Erythroblast (primary cell): Measurements from ENCODE around the gene GPRC5C.

Experiments
- DNase-seq, 2 experiments: peaks; one replicate each; lab custom pipeline; 2025; lab: John Stamatoyannopoulos, UW
- GATA1 ChIP-seq: IDR thresholded peaks from 2 replicates; pipeline ENCODE4 v1.6.1; 2011; ENCODE audit warnings: low read depth, mild to moderate bottlenecking, control low read depth, low read length, moderate library complexity
- POLR2A ChIP-seq: IDR thresholded peaks from 2 replicates; pipeline ENCODE4 v1.6.1; 2011; ENCODE audit warnings: mild to moderate bottlenecking, low read length

GPRC5C gene

GRCh38 chr17:74454197-74455024 lies 22.5 kb downstream of the GPRC5C start:
- TF ChIP-seq GATA1 (no peak), POLR2A (no peak)
- no peak for DNase-seq

GRCh38 chr17:74455025-74455545 lies 23.2 kb downstream of the GPRC5C start:
- TF ChIP-seq POLR2A (no peak), GATA1 (no peak)
- DNase-seq: no peak

GRCh38 chr17:74455821-74456220 lies 23.9 kb downstream of the GPRC5C start:
- no peak for TF ChIP-seq POLR2A
- no peak for TF ChIP-seq GATA1
- DNase-seq: no peak

- DNase-seq: peak; percentile 67 to 84
- TF ChIP-seq POLR2A (no peak), GATA1 (no peak)
Observed at GRCh38 chr17:74457146-74457819, 25.4 kb downstream of the GPRC5C start.

- no peak for DNase-seq
- TF ChIP-seq POLR2A (no peak), GATA1 (no peak)
Observed at GRCh38 chr17:74457820-74458166, 25.9 kb downstream of the GPRC5C start.

GRCh38 chr17:74458835-74459234 lies 26.9 kb downstream of the GPRC5C start:
- no peak for TF ChIP-seq GATA1
- DNase-seq: no peak

GRCh38 chr17:74459622-74460021 lies 27.7 kb downstream of the GPRC5C start:
- TF ChIP-seq POLR2A (no peak), GATA1 (no peak)
- no peak for DNase-seq

GRCh38 chr17:74460241-74460640 lies 28.4 kb downstream of the GPRC5C start:
- DNase-seq: no peak
- TF ChIP-seq POLR2A (no peak), GATA1 (no peak)

- TF ChIP-seq GATA1 (no peak), POLR2A (no peak)
- no peak for DNase-seq
Observed at GRCh38 chr17:74460996-74461395, 29.1 kb downstream of the GPRC5C start.

- DNase-seq: no peak
- no peak for TF ChIP-seq GATA1
- no peak for TF ChIP-seq POLR2A
Observed at GRCh38 chr17:74461611-74462010, 29.7 kb downstream of the GPRC5C start.

GRCh38 chr17:74464730-74465377 lies 33.0 kb downstream of the GPRC5C start:
- no peak for DNase-seq
- TF ChIP-seq GATA1: no peak
- TF ChIP-seq POLR2A: no peak

- peak in 1 of 2 experiments; percentile 31 for DNase-seq
- TF ChIP-seq GATA1 (no peak), POLR2A (no peak)
Observed at GRCh38 chr17:74465378-74466110, 33.7 kb downstream of the GPRC5C start.

- DNase-seq: no peak
- TF ChIP-seq GATA1 (no peak), POLR2A (no peak)
Observed at GRCh38 chr17:74466111-74466827, 34.4 kb downstream of the GPRC5C start, which contains the start of gene CD300A. CD300A (plus strand) TSS chr17:74466634; CDS start chr17:74466704, 70 bp downstream.

- DNase-seq: no peak
- no peak for TF ChIP-seq GATA1
- TF ChIP-seq POLR2A: no peak
Observed at GRCh38 chr17:74466828-74467184, 34.9 kb downstream of the GPRC5C start.
